Activated naive CD8-positive, alpha-beta T cell treated with anti-CD3 and anti-CD28 coated beads, Interleukin-2, amount 10 ng/mL, durations not matched to agents 7 days and 5 days (primary cell): Measurements from ENCODE around the gene ANKRD44. TPM values are rescaled to one million over a fixed set of nuclear protein-coding genes. Genes with fewer than 3 reads are reported as not detected.
"Not testable (repeated sequence)": the region's sequence is repeated elsewhere in the genome, so short reads cannot be mapped to it uniquely, and the experiment has no call there.

ENCODE experiments used
- ATAC-seq: fragments of 150-1000 bp; cut with Tn5 transposase; one replicate; pipeline ENCODE4 v1.10.0; 2021; ENCODE audit warnings: low read depth, moderate library complexity
- POLR2A ChIA-PET: fragments of 350-600 bp; sonication (Branson Sonifier 250); formaldehyde crosslinking; loops from one replicate; lab custom pipeline; 2021; ENCODE audit warnings: antibody characterized with exemption; lab: Charles Lee
- DNase-seq: peaks from one replicate; pipeline ENCODE4 v3.0.0; 2021
- H3K27ac Mint-ChIP-seq: one replicate; pipeline ENCODE4 v1.8.0; 2022; ENCODE audit warnings: mild to moderate bottlenecking, mixed read lengths
- H3K27me3 Mint-ChIP-seq: one replicate; pipeline ENCODE4 v1.8.0; 2022; ENCODE audit warnings: mild to moderate bottlenecking, moderate library complexity, mixed read lengths
- H3K36me3 Mint-ChIP-seq: one replicate; pipeline ENCODE4 v1.8.0; 2021; ENCODE audit warnings: mild to moderate bottlenecking, mixed read lengths
- H3K4me1 Mint-ChIP-seq: one replicate; pipeline ENCODE4 v1.8.0; 2021; ENCODE audit warnings: mixed read lengths
- H3K4me3 Mint-ChIP-seq: one replicate; pipeline ENCODE4 v1.8.0; 2022; ENCODE audit warnings: mild to moderate bottlenecking, moderate library complexity, mixed read lengths
- H3K9me3 Mint-ChIP-seq: one replicate; pipeline ENCODE4 v1.8.0; 2021; ENCODE audit warnings: mixed read lengths
- total RNA-seq, 2 experiments: library from RNA; stranded (reverse); gene quantifications; one replicate each; pipeline ENCODE4 v1.2.3, GENCODE V29; 2021

The ANKRD44 gene
- total RNA-seq, 2 experiments from 2014 or later = 240 to 243 TPM

DNA sequence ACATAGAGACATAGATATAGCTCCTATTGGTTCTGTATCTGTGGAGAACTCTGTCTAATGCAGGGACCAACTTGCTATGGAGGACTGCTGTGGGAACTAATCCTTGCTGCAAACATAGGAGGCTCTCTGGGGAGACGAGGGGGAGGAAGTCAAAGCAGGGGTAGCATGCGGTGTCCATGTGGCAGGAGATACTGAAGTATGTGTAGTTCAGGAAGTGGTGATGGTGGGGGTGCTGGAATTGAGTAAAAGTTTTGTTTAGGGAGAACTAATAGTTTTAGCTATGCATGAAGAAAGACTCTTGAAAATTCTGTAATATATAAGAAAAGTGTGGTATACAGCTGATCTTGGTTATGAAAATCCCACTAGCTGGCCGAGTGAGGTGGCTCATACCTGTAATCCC lies 62.0 kb downstream of the ANKRD44 start:
- Mint-ChIP-seq H3K36me3 (peaks cover 34% of the 10 kb centered on the region), H3K4me3 (peak overlapping the region; percentile 62), H3K27me3 (no peaks in the 10 kb centered on the region), H3K4me1 (peaks cover 61% of the 10 kb centered on the region), H3K27ac (peak overlapping the region; percentile 85), H3K9me3 (no peaks in the 10 kb centered on the region)
- POLR2A ChIA-PET = interaction anchor here (0.5 to 2.3 kb wide), 5 partner anchors 8 to 449 kb away, joined by 3 to 9 read pairs (median 5); no protein-coding TSS in a partner anchor
- DNase-seq (no peak), ATAC-seq (peak; percentile 81)

DNA sequence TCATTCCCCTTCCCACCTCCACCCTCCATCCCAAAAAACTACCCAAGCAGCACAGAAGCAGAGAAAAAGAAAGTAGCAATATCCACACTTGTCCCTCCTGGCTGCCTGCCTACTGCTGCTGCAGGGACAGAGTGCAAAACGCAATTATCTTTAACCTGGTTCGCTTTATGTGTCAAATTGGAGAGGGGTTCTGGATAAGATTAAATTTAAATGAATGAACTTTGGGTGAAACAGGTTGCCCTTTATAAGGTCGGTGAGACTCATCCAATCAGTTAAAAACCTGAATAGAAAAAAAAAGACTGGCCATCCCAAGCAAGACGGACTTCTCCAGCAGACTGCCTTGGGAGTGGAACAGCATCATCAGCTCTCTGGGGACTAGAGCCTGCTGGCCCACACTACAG lies 62.6 kb downstream of the ANKRD44 start:
- peak overlapping the region; percentile 35 for H3K27ac Mint-ChIP-seq
- POLR2A ChIA-PET = interaction anchor here (0.5 to 2.3 kb wide), 3 partner anchors 8 to 448 kb away, joined by 4 to 9 read pairs (median 6); no protein-coding TSS in a partner anchor
- peaks cover 35% of the 10 kb centered on the region for H3K36me3 Mint-ChIP-seq
- peaks cover 63% of the 10 kb centered on the region for H3K4me1 Mint-ChIP-seq
- no peaks in the 10 kb centered on the region for H3K9me3 Mint-ChIP-seq
- DNase-seq (no peak), ATAC-seq (no peak)
- no peaks in the 10 kb centered on the region for H3K27me3 Mint-ChIP-seq
- no peak overlapping the region for H3K4me3 Mint-ChIP-seq

DNA sequence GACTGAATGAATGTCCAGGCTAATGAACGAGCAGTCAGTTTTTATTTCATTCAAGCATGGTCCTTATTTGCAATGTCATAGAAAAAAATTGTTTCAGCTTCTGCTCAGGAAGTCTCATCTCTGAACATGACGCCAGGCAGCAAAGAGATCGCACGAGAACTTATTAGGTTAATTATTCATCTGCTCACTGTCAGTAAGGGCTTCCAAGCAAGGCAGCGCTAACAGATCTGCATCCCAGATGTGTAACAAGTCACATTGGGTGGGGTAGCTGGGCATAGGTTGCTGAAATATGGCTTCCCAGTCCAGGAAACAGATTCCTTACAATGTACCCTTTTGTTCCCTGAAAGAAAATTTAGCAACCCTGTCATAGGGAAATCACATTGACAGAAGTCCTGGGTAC lies 63.5 kb downstream of the ANKRD44 start:
- Mint-ChIP-seq H3K4me3 (peak overlapping the region; percentile 31), H3K36me3 (peaks cover 35% of the 10 kb centered on the region), H3K9me3 (no peaks in the 10 kb centered on the region), H3K27ac (peak overlapping the region; percentile 56), H3K4me1 (peaks cover 71% of the 10 kb centered on the region), H3K27me3 (no peaks in the 10 kb centered on the region)
- ATAC-seq = no peak
- no peak for DNase-seq
- POLR2A ChIA-PET = no interaction called here

DNA sequence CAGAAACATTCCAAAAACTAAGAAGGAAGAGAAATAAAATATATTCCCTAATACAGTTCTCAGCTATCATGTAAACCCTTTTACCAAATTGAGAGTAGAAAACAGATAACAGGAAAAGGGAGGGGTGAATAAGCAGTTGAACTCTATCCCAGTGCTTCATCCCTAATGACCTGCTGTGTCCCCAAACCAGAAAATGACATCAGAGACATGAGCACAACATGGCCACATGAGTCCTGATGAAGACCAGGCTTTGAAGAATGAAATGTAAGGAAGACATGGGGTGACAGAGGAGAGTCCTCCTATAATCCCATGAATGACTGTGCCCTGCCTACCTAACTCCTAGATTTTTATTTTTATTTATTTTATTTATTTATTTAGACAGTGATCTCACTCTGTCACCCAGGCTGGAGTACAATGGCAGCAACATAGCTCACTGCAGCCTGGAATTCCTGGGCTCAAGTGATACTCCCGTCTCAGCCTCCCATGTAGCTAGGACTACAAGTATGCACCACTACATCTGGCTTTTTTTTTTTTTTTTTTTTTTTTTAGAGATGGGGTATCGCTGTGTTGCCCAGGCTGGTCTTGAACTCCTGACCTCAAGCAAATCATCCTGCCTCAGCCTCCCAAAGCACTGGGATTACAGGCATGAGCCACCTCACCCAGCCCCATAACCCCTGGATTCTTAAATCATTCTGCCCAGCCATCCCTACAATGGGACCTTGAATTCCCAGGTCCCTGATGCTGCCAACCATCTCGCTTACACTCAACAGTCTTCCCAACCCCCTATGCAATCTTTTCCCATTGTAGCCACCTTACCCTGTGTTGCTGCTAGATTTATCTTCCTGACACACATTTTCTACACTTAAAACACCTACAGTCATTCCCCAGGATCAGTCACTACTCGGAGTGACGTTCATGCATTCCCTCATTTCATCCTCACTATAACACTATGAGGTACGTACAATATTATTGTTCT lies 64.5 kb downstream of the ANKRD44 start:
- no peak for ATAC-seq
- no peak for DNase-seq
- Mint-ChIP-seq H3K27ac (peak overlapping the region; percentile 56), H3K27me3 (no peaks in the 10 kb centered on the region), H3K9me3 (no peaks in the 10 kb centered on the region), H3K36me3 (peaks cover 35% of the 10 kb centered on the region), H3K4me3 (no peak overlapping the region), H3K4me1 (peaks cover 70% of the 10 kb centered on the region)
- POLR2A ChIA-PET = no interaction called here

DNA sequence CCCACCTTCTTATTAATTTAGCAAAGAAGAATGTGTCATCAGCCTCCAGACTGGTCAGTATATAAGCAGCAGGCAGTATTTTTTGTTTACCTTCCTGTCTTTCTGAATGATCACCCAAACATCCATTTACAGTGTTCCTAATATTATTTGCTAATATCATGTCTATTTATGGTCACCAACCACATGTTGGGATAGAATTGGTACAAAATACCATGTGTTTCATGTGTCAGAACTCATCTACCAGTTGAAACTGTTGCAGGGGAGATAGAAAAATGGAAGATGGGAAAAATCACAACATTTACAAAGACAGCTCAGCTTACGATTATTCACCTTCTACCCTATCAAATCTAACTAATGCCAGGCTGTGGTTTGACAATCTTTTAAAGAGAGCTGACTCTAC lies 66.2 kb downstream of the ANKRD44 start:
- no peak overlapping the region for H3K4me3 Mint-ChIP-seq
- POLR2A ChIA-PET = interaction anchor here (0.8 kb wide), 1 partner anchor 60 kb away, joined by 3 read pairs; no protein-coding TSS in a partner anchor
- no peaks in the 10 kb centered on the region for H3K9me3 Mint-ChIP-seq
- H3K27me3 Mint-ChIP-seq = no peaks in the 10 kb centered on the region
- no peak for ATAC-seq
- no peak for DNase-seq
- no peak overlapping the region for H3K27ac Mint-ChIP-seq
- H3K4me1 Mint-ChIP-seq = peaks cover 70% of the 10 kb centered on the region
- H3K36me3 Mint-ChIP-seq = peaks cover 31% of the 10 kb centered on the region

DNA sequence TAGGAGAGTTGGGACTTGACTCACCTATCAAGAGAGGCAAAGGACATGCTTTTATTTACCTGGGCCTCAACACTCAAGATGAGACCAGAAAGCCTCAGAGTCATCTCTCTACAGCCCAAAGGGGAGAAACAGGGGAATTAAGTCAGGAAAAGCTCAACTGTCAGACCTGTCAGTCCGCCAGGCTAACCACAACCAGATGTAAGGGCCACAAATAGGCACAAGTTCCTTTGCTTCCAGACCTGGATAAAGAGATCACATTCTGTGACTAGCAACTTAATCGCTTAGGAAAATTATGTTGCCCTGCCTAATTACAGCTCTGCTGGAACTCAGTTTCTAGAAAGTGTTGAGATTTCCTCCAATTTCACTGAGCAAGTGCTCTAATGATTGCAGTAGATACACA lies 67.9 kb downstream of the ANKRD44 start:
- H3K4me1 Mint-ChIP-seq = peaks cover 71% of the 10 kb centered on the region
- H3K27ac Mint-ChIP-seq = peak overlapping the region; percentile 65
- H3K4me3 Mint-ChIP-seq = no peak overlapping the region
- H3K9me3 Mint-ChIP-seq = no peaks in the 10 kb centered on the region
- POLR2A ChIA-PET = interaction anchor here (0.7 to 1.0 kb wide), 3 partner anchors 14 to 37 kb away, joined by 3 read pairs; no protein-coding TSS in a partner anchor
- no peaks in the 10 kb centered on the region for H3K27me3 Mint-ChIP-seq
- DNase-seq (no peak), ATAC-seq (no peak)
- H3K36me3 Mint-ChIP-seq = peaks cover 26% of the 10 kb centered on the region

DNA sequence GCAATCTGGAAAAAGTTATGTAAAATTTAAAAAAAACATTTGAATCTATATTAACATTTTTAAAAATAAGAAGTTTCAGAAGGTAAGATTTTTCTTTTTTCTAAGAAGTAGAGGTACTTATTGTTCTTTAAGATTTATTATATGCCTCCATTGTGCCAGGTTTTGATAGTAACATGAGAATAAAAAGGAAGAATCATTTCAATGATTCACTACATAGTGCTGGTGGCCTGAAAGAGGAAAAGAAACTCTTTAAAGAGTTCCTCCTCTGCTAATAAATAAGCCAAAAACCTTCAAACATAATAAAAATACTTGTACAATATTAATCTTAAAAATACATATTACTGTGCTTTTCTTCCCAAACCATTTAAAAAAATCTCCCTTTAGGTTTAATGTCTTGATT lies 69.0 kb downstream of the ANKRD44 start:
- no peak for DNase-seq
- POLR2A ChIA-PET = interaction anchor here (1.0 to 5.9 kb wide), 4 partner anchors 10 to 65 kb away, joined by 3 to 61 read pairs (median 10); partner anchors contain the start of gene ANKRD44
- no peak overlapping the region for H3K4me3 Mint-ChIP-seq

DNA sequence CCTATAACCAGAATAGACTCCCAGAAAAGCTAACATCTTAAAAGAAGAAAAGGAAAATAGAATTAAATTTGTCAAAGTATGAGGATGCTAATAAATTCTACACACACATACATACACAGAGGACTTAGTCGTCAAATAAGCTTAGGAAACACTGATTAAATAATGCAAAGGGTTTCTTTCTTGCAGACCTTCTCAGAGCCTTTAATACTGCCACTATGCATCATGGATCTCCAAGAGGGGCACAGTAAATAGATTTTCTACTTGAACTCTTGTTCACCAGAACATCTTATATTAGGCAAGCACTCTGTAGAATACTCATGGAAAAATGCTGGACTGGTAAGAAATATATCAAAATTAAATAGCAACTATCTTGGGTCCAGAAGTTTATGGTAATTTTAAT lies 69.4 kb downstream of the ANKRD44 start:
- Mint-ChIP-seq H3K4me1 (peaks cover 69% of the 10 kb centered on the region), H3K4me3 (peak overlapping the region; percentile 92), H3K9me3 (no peaks in the 10 kb centered on the region), H3K27ac (peak overlapping the region; percentile 91), H3K36me3 (peaks cover 16% of the 10 kb centered on the region), H3K27me3 (no peaks in the 10 kb centered on the region)
- DNase-seq (no peak), ATAC-seq (no peak)
- POLR2A ChIA-PET = interaction anchor here (1.0 to 5.9 kb wide), 7 partner anchors 8 to 66 kb away, joined by 3 to 61 read pairs (median 5); partner anchors contain the start of gene ANKRD44

More for the DNA sequence above, 69.0 kb downstream of the ANKRD44 start:
- Mint-ChIP-seq H3K36me3 (peaks cover 18% of the 10 kb centered on the region), H3K27ac (no peak overlapping the region), H3K4me1 (peaks cover 70% of the 10 kb centered on the region), H3K9me3 (no peaks in the 10 kb centered on the region), H3K27me3 (no peaks in the 10 kb centered on the region)
- no peak for ATAC-seq

DNA sequence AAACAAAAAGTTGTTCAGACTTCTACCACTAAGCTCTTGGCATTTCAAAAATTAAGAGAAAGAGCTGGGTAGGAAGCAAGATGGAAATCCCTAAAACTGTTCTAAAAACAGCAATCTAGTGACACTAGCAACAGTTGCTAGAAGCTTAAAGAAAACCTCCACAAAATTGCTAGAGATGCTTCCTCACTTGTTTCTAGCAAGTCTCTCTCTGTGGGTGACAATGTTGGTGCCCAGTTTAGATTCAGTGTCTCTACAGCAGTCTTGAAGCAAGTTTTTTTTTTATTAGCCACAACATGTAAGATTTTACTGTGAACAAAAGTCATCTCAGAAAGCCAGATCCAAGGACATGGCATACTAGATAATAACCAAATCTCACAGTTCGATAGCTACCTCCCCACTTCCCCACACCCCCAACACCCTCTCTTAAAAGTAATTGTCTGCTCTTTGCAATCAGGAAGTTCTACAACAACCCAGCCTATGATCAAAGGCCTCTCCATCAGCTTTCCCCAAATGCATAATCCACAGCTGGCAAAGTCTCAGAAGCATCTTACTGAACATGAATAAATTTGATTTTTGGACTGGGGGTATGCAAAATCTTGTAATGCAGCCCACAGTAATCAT lies 70.0 kb downstream of the ANKRD44 start:
- DNase-seq = no peak

DNA sequence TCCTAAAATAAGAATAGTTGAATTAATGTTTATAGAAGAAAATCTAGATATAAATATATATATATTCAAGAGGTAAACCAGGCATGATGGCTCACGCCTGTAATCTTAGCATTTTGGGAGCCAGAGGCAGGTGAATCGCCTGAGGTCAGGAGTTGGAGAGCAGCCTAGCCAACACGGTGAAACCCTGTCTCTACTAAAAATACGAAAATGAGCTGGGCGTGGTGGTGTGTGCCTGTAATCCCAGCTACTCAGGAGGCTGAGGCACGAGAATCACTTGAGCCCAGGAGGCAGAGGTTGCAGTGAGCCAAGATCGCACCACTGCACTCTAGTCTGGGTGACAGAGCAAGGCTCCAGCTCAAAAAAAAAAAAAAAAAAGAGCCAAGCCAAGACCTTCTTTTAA lies 70.6 kb downstream of the ANKRD44 start:
- H3K4me1 Mint-ChIP-seq = peaks cover 71% of the 10 kb centered on the region
- peaks cover 15% of the 10 kb centered on the region for H3K36me3 Mint-ChIP-seq
- H3K4me3 Mint-ChIP-seq = peak overlapping the region; percentile 92
- POLR2A ChIA-PET = interaction anchor here (0.7 to 5.9 kb wide), 12 partner anchors 8 to 67 kb away, joined by 3 to 61 read pairs (median 6); partner anchors contain the start of gene ANKRD44
- not testable (repeated sequence) for DNase-seq, H3K9me3 Mint-ChIP-seq, H3K27me3 Mint-ChIP-seq
- peak; percentile 9 for ATAC-seq
- H3K27ac Mint-ChIP-seq = peak overlapping the region; percentile 91

More for the DNA sequence above, 70.0 kb downstream of the ANKRD44 start:
- Mint-ChIP-seq H3K36me3 (peaks cover 15% of the 10 kb centered on the region), H3K9me3 (no peaks in the 10 kb centered on the region), H3K4me3 (peak overlapping the region; percentile 92), H3K27me3 (no peaks in the 10 kb centered on the region), H3K4me1 (peaks cover 71% of the 10 kb centered on the region), H3K27ac (peak overlapping the region; percentile 91)
- peak; percentile 32 for ATAC-seq
- POLR2A ChIA-PET = interaction anchor here (0.7 to 5.9 kb wide), 13 partner anchors 8 to 66 kb away, joined by 3 to 61 read pairs (median 5); partner anchors contain the start of gene ANKRD44

DNA sequence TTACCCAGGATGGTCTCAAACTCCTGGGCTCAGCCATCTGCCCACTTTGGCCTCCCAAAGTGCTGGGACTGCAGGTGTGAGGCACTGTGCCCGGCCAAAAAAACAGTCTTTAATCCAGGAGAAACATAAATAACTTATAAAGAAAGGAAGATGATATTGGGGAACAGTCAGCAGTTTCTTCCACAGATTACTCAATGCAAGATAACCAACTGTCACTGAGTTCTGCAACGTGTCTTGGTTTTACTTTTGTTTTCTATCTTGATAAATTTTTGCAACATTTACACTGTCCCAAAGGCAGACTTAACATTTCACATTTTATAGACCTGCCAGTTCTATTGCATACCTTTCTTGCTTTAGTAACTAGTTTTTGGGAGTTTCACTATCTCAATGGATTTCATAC lies 71.1 kb downstream of the ANKRD44 start:
- Mint-ChIP-seq H3K36me3 (peaks cover 18% of the 10 kb centered on the region), H3K4me3 (peak overlapping the region; percentile 92), H3K27ac (peak overlapping the region; percentile 90), H3K9me3 (no peaks in the 10 kb centered on the region), H3K4me1 (peaks cover 77% of the 10 kb centered on the region), H3K27me3 (no peaks in the 10 kb centered on the region)
- POLR2A ChIA-PET = interaction anchor here (1.0 to 5.9 kb wide), 5 partner anchors 9 to 67 kb away, joined by 3 to 61 read pairs (median 4); partner anchors contain the start of gene ANKRD44
- ATAC-seq (peak; percentile 45), DNase-seq (no peak)

DNA sequence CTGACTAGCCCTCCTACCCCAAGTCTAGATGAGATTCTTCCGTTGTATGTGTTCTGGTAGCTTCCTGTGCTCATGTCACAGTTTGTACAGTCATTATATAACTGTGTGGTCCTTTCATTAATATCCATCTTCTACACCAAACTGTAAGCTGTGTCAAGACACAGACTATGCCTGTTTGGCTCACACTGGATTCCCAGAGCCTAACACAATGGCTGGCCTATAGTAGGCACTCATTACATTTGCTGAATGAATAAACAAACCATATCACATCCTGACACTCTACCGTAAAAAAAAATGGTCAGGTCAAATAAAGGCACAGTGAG lies 72.6 kb downstream of the ANKRD44 start:
- Mint-ChIP-seq H3K36me3 (peaks cover 12% of the 10 kb centered on the region), H3K9me3 (no peaks in the 10 kb centered on the region), H3K27me3 (no peaks in the 10 kb centered on the region), H3K4me3 (peak overlapping the region; percentile 67), H3K27ac (peak overlapping the region; percentile 84), H3K4me1 (peaks cover 76% of the 10 kb centered on the region)
- DNase-seq (no peak), ATAC-seq (peak; percentile 62)
- POLR2A ChIA-PET = interaction anchor here (0.5 to 5.9 kb wide), 10 partner anchors 10 to 69 kb away, joined by 3 to 61 read pairs (median 5); partner anchors contain the start of gene ANKRD44
